Progenitor cell of endocrine pancreas (in vitro differentiated cells): ENCODE results near the gene TLCD3A. TPM values are rescaled to one million over a fixed set of nuclear protein-coding genes. Genes with fewer than 3 reads are reported as not detected.

Experiments
- DNase-seq: peaks from one replicate; pipeline ENCODE4 v3.0.0; 2021; ENCODE audit warnings: low spot score; ENCODE audit not compliant: unreplicated experiment
- H3K27ac Mint-ChIP-seq: 2 replicates; pipeline ENCODE4 v1.8.0; 2021; ENCODE audit warnings: mild to moderate bottlenecking, moderate library complexity, mixed read lengths
- H3K27me3 Mint-ChIP-seq: 2 replicates; pipeline ENCODE4 v1.8.0; 2021; ENCODE audit warnings: mixed read lengths
- H3K36me3 Mint-ChIP-seq: 2 replicates; pipeline ENCODE4 v1.8.0; 2022; ENCODE audit warnings: mixed read lengths; ENCODE audit not compliant: insufficient read depth
- H3K4me1 Mint-ChIP-seq: 2 replicates; pipeline ENCODE4 v1.8.0; 2021; ENCODE audit warnings: low read depth, mixed read lengths
- H3K4me3 Mint-ChIP-seq: 2 replicates; pipeline ENCODE4 v1.8.0; 2021; ENCODE audit warnings: low read depth, mild to moderate bottlenecking, moderate library complexity, mixed read lengths
- H3K9me3 Mint-ChIP-seq: 2 replicates; pipeline ENCODE4 v1.8.0; 2021; ENCODE audit warnings: low read depth, mixed read lengths
- total RNA-seq: library from RNA; stranded (reverse); gene quantifications from 2 replicates; pipeline ENCODE4 v1.2.1, GENCODE V29; 2021
- TF ChIP-seq, protein P1 (sequence below): fragments of 200-600 bp; sonication (generic); IDR thresholded peaks from one replicate; pipeline ENCODE4 v1.5.0; 2021; ENCODE audit warnings: antibody characterized with exemption, mild to moderate bottlenecking; ENCODE audit not compliant: unreplicated experiment

The TLCD3A gene
- total RNA-seq, 1 donor from 2014 or later: 27.2 TPM

DNA sequence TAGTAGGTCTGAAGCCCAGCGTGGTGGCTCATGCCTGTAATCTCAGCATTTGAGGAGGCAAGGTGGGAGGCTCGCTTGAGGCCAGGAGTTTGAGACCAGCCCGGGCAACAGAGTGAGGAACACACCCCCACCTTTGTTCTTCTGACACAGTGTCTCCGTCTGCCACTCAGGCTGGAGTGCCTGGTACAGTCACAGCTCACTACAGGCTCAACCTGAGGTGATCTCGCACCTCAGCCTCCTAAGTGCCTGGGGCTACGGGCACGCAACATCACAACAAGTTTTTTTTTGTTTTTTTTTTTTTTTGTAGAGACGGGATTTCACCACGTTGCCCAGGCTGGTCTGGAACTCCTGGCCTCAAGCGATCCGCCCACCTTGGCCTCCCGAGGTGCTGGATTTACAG is 6.7 kb upstream of the TLCD3A start:
- TF ChIP-seq, protein P1, sequence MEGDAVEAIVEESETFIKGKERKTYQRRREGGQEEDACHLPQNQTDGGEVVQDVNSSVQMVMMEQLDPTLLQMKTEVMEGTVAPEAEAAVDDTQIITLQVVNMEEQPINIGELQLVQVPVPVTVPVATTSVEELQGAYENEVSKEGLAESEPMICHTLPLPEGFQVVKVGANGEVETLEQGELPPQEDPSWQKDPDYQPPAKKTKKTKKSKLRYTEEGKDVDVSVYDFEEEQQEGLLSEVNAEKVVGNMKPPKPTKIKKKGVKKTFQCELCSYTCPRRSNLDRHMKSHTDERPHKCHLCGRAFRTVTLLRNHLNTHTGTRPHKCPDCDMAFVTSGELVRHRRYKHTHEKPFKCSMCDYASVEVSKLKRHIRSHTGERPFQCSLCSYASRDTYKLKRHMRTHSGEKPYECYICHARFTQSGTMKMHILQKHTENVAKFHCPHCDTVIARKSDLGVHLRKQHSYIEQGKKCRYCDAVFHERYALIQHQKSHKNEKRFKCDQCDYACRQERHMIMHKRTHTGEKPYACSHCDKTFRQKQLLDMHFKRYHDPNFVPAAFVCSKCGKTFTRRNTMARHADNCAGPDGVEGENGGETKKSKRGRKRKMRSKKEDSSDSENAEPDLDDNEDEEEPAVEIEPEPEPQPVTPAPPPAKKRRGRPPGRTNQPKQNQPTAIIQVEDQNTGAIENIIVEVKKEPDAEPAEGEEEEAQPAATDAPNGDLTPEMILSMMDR: no peak
- Mint-ChIP-seq H3K4me3 (no peak overlapping the region), H3K27me3 (no peaks in the 10 kb centered on the region), H3K4me1 (peaks cover 6% of the 10 kb centered on the region), H3K27ac (no peak overlapping the region), H3K9me3 (no peaks in the 10 kb centered on the region), H3K36me3 (peaks cover 3% of the 10 kb centered on the region)
- no peak for DNase-seq

DNA sequence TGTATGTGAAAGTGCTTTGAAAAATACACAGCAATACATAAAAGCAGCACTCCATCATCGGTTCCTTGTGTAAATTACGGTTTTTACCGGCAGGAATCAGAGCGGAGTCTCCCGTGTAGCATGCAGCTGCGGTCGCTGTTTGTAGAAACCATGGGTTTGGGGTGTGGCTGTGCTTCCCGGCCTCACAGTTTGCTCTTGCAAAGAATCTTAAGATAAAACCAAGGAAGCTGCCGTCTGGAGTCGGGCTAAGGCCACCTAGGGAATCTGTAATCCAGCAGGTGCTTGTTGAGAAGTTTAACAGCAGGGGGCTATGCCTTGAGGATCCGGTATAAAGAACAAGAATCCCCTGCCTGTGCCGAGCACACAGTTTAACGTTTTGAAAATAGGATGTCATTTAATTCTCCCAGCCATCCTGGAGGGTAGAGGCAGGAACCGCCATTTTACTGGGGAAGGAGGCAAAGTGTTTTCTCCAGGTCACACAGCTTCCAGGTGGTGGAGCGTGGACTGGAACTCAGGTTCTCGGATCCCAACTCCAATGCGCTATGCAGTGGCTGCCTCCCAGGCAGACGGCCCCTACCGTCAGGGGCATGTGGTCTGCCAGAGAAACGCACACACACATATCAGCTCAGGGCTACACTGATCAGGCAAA is 6.0 kb upstream of the TLCD3A start:
- H3K4me3 Mint-ChIP-seq: peak overlapping the region; percentile 9
- peaks cover 3% of the 10 kb centered on the region for H3K36me3 Mint-ChIP-seq
- TF ChIP-seq, protein P1: no peak
- DNase-seq: no peak
- peaks cover 10% of the 10 kb centered on the region for H3K4me1 Mint-ChIP-seq
- no peaks in the 10 kb centered on the region for H3K9me3 Mint-ChIP-seq
- peak overlapping the region; percentile 73 for H3K27ac Mint-ChIP-seq
- H3K27me3 Mint-ChIP-seq: no peaks in the 10 kb centered on the region

DNA sequence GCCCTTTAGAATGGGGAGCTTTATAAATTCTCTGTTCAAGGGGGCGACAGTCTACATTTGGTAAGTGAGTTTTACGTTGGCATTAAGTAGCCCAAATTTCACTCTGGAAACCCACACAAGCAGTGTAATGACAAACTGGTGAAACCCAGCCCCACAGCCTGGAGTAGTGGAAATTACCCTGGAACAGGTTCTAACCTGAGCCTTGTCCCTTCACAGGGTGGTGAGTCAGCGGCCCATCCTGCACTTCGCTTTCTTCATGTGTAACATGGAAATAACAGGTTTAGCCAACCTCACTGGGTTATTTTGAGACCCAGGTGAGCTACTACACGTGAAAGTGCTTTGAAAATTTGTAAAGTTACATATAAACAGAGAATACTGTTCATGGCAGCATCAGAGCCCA is 3.5 kb upstream of the TLCD3A start:
- TF ChIP-seq, protein P1: no peak
- Mint-ChIP-seq H3K4me1 (peaks cover 20% of the 10 kb centered on the region), H3K36me3 (peaks cover 4% of the 10 kb centered on the region), H3K4me3 (no peak overlapping the region), H3K27ac (no peak overlapping the region), H3K27me3 (no peaks in the 10 kb centered on the region), H3K9me3 (no peaks in the 10 kb centered on the region)
- no peak for DNase-seq

DNA sequence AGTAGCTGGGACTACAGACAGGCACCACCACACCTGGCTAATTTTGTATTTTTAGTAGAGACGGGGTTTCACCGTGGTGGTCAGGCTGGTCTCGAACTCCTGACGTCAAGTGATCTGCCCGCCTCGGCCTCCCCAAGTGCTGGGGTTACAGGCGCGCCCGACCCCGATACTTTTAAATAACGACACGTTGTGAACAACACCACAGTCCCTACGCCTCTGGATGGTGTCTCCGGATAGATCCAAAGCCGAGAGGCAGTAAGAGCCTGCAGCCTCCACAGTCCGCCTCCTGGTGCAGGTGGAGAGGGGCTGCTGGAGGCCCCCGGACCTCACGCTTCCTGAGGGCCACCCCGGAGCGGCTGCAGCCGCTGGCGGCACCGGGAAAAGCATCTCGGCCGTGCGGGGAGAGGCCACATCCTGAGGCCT is 741 bp upstream of the TLCD3A start:
- DNase-seq: no peak
- H3K27me3 Mint-ChIP-seq: no peaks in the 10 kb centered on the region
- no peaks in the 10 kb centered on the region for H3K9me3 Mint-ChIP-seq
- H3K36me3 Mint-ChIP-seq: peaks cover 10% of the 10 kb centered on the region
- peak overlapping the region; percentile 92 for H3K27ac Mint-ChIP-seq
- TF ChIP-seq, protein P1: no peak
- H3K4me1 Mint-ChIP-seq: peaks cover 17% of the 10 kb centered on the region
- H3K4me3 Mint-ChIP-seq: peak overlapping the region; percentile 78

DNA sequence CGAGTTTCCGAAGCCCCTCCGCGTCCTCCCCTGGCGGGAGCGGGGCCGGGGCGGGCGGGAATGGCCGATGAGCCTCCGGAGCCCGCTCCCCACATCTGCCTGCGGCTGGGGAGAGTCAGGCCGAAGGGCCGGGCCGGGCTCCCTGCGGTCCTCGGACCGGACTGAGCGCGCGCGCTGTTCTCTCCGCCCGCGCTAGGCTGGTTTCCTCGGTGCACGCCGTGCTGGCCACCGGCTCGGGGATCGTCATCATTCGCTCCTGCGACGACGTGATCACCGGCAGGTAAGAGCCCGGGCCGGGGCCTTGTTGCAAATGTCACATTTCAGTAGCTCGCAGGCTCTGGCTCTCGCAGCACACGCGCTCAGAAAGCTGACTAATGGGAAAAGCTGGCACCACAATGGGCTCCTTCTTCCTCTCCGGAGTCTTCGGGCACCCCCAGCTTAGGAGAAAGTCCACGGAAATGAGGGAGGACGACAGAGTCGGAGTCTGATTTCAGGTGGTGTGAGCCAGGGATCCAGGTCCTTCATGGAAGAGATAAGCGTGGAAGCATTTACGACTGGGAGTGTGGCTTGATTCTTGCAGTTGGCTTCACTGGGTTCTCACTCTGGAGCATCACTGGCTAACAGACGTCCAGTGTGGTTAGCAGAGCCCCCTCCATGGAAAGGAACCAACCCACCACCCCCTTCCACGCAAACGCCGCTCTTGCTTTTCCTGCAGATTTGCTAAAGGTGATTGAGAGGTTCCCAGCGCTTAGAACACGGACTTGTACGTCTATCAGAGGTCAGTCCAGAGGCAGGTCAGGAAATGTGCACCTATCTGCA is 715 bp downstream of the TLCD3A start:
- Mint-ChIP-seq H3K27me3 (no peaks in the 10 kb centered on the region), H3K4me1 (peaks cover 16% of the 10 kb centered on the region), H3K36me3 (peaks cover 10% of the 10 kb centered on the region), H3K27ac (peak overlapping the region; percentile 96), H3K9me3 (no peaks in the 10 kb centered on the region), H3K4me3 (peak overlapping the region; percentile 87)
- DNase-seq: no peak
- TF ChIP-seq, protein P1: no peak
